NOMO-1 treated with DMSO at 0.1 percent for 48 hours (cell line): ENCODE data around the gene IFNA14.
"Not testable (repeated sequence)": the region's sequence is repeated elsewhere in the genome, so short reads cannot be mapped to it uniquely, and the experiment has no call there.

Experiments used
- DNase-seq: peaks from one replicate; lab custom pipeline; 2025; ENCODE audit not compliant: unreplicated experiment; lab: John Stamatoyannopoulos, UW

Gene IFNA14

DNA sequence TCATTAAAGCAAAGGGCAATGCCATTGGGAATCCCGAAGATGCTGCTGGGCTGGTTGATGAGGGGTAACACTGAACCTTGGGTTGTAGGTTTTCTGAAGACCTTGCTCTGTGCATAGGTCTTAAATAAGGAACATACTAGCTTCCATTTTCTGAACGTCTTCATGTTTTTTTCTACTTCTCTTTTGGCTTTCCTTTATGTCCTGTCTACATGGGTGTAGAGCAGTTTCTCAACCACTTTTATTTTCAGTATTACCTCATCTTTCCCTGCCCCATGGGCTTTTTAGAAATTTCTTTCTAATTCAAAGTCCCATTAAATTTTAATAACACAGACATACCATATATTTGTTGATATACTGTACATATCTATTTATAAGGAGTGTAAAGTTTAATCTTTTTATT, at the start of gene IFNA14:
IFNA14 (minus strand) TSS at position 95 of the 400 bp plus-strand sequence; CDS start at position 25, 70 bp downstream.
- no peak for DNase-seq

DNA sequence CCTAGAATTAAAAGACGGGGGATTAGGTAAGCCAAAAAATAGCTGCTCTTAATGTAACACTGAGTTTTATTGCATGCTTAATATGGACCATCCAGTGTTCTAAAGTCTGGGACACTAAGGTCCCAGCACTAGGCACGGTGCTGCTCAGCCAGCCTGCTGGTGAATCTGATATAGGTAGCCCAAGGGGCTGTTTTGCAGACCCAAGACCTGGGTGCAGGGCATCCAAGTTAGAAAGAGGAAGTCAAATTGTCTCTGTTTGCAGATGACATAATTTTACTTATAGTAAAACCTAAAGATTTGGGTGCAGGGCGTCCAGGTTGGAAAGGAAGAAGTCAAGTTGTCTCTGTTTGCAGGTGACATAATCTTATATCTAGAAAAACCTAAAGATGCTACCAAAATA, 47.5 kb upstream of the IFNA14 start:
- DNase-seq: no peak

DNA sequence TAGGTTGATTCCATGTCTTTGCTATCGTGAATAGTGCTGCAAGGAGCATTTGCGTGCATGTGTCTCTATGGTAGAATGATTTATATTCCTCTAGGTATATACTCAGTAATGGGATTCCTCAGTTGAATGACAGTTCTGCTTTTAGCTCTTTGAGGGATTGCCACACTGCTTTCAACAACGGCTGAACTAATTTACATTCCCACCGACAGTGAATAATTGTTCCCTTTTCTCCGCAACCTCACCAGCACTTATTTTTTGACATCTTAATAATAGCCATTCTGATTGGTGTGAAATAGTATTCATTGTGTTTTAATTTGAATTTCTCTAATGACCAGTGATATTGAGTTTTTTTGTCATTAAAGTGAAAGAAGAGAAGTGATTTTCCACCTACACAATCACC, 46.9 kb upstream of the IFNA14 start:
- no peak for DNase-seq

DNA sequence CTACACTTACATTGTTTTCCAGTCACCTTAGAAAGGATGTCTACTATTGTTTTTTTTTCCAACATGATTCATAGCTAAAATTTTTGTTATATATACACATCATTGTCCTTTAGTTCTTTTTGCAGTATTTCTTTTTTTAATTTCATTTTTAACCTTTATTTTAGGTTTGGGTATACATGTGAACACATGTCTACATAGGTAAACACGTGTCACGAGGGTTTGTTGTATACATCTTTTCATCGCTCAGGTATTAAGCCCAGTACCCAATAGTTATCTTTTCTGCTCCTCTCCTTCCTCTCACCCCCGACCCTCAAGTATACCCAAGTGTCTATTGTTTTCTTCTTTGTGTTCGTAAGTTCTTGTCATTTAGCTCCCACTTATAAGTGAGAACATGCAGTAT, 46.3 kb upstream of the IFNA14 start:
- no peak for DNase-seq

DNA sequence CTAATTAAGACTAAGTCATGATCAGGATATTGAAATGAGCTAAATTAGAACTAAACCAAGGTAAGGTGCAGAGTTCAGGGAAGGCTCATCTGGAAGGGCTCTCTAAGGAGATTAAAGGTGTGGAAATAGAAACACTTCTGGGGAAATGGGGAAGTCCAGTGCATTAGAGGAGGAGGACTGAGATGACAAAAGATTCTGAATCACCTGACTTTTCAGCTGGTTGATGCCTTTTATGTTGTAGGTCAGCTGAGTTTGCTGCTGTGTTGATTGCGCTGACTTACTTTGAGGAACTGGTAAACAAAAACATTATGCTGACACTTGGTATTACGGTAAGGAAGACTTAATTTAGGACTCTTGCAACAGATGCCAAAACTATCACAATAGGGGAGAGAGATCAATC, 41.5 kb upstream of the IFNA14 start:
- DNase-seq: no peak

DNA sequence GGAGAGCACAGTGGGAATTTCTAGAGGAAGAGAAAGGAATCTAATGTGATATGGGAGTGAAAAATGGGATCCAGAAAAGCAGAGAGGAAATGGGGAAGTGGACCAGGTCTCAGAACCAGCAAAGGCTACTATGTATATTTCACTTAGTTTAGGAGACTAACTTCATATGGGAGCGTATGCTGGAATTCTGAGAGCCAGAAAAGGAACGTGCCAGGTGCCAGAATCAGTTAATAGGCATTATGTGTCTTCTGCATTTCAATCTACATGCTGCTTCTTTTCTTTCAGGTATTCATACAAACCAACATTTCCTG, 28.5 kb upstream of the IFNA14 start:
- DNase-seq: no peak

DNA sequence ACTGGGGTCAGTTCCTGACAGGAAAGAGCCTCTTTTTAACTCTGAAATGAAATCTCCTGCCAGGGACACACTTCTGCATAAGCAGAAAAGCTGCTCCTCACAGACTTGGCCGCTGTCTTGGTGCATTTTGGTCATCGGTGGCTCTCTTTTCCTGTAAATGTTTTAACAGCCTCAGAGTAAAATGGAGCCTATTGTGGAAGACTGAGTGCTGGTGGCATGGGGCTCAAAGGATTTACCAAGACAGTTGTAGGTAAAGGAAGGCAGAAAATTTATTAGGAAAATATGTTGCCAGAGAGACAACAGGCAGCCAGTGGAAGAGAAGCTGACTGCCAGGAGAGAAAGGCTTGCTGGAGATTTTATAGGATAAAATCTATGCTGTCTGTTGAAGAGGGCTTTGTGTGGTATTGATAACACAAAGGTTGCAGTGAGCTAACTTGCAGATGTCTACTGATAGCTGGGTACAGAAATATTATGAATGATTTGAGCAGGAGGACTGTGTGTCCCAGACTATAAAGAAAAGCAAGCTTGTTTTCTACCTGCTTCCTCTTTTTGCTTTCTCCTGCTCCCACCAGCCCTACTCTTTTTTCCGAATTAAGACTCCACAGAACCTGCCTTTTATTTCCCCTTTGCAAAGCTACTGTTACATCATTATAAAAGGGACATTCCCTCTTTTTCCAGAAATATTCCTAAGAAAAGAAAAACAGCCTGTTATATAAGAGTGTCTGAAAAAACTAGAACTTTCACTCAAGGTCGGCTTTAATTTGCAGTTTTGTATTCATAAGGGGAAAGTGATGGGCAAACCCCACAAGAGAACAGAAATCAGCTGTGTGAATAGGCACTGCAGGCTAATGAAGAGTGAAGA, 27.9 kb upstream of the IFNA14 start:
- no peak for DNase-seq

DNA sequence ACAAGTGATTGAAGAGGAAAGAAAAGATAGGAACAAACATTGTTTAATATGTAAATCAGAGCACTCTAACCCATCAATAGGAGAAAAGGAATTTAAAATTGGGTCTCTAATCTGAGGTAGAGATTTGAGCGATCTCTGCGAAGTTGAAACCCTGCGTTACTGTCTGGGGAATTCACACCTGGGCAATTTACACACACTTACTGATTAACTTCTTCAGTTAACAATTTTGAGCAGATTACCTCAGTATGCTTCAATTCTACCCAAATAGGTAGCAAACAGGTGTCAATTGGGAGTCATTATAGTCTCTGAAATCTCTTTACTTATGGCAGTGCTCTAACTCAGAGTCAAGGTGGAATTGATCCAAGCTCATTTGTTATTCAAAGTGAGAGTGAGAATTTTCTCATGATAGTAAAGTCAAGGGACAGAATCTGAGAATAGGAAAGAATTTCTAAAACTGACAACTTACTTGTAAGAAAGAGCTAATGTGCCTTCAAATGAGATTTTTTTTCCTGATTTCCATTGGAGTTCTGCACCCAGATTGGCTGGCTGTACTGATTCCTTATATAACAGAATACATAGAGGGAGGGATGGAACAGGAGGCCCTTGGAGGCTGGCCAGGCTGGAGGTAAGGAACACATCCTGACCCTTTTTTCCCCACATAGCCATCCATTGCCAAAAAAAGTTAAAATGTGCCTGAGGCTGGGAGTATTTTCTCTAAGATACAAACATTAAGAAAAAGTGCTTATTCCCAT, 27.1 kb upstream of the IFNA14 start:
- DNase-seq: no peak

DNA sequence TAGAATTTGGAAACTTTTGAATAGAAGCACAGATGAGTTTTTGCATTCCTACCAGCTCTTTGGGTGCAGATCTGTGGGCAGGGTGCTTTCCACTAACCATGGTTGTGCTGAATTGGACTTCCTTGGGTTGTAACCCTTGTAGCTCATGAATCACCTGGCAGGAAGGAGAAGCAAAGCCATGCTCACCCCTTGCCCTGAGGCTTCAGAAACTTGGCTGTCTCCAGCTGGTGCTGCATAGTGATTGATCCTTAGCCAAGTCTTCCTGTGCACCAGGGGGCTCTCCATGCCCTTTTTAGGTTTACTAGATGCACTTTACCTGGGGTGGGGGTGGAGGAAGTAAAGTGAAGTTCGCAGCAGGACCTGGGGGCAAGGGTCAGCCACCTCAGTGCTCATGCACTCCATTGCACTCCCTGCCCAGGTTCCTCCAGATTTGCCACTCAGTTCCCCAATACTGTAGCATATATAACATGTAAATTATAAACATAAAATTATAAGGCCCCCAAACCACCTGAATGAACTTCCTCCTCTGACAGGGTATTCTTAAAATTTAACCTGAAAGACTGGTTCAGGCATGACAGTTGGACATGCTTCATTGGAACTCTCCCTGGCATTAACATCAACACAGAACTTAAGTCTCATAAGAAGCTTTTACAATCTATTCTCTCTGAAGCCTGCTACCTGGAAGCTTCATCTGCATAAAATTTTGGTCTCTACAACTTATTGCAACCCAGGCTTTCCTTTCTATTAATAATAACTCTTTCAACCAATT, 25.8 kb upstream of the IFNA14 start:
- DNase-seq: no peak

DNA sequence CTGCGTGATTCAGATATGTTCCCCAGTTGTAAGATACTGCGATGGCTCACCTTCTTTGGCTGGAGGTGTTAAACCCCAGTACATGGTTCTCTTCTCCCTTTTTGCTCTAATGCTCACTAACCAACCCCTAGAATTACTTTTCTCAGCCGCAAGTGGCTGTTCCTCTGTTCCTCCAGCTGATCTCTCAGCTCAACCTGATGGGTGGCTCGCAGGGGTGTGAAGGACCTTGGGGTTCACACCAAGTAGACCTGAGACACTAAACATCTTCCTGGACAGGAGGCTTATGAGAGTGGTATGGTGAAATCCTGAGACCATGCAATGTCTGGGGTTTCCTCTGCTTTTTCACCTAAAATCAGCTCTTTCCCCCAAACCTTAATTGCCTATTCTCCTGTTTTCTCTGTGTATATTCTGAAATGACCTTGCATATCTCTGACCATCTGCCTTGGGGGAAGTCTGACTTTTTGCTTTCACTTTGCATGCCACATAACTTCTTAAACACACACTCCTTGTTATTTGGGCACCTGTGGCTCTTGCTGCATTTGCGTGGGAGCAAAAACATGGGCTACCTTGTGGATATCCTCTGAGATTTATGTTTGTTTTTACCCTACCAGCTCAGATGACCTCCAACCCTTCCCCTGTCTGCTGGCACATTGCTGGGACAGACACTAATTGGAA, 15.9 kb upstream of the IFNA14 start:
- DNase-seq: no peak

DNA sequence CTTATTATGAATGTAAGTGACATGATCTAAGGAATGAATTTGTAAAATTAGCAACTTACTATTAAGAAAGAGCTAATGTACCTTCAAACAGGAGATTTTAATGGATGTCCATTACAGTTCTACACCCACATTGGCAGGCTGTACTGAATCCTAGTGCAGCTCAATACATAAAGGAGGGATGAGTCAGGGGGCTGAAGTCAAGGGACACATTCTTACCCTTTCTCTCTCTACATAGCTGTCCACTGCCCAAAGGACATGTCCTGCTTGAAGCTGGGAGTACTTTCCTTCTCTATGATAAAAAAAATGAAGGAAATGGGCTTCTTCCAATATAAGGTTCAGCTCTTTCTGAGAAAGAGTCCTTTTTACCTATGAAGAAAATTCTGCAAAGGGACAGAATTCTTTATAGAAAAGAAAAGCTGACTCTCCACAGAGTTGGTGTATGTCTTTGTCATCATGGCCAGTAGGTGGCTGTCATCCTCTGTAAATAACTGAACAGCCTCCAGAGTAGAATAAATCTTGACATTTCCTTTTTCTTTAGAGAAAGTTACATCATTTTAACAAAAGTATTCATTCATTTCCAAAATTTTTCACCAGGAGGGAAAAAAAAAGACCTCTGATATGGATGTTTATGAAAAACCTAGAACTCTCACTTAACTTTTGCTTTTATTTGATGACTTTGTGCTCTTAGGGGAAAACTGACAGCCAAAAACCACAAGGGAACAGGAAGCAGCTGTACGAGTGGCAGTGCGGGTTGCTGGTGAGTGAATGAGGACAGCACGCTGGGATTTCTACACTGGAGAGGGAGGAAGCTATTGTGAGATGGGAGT, 13.1 kb upstream of the IFNA14 start:
- DNase-seq: no peak

DNA sequence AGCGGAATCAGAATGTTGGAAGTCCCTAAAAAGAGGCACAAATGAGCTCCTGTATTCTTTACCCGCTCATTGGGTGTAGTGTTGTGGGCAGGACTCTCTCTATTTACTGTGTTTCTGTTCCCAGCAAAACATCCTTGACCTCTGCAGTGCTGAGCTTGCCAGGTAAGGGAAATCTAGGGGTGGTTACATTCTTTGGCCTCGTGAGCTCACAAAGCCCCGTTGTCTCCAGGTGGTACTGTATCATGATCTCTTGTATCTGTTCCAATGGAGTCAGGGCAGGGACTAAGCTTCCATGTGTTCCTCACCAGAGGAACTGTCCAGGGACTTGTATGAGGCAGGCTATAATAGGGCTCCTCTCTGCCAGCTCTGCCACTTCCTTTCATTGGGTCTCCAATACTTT, 11.8 kb upstream of the IFNA14 start:
- no peak for DNase-seq

DNA sequence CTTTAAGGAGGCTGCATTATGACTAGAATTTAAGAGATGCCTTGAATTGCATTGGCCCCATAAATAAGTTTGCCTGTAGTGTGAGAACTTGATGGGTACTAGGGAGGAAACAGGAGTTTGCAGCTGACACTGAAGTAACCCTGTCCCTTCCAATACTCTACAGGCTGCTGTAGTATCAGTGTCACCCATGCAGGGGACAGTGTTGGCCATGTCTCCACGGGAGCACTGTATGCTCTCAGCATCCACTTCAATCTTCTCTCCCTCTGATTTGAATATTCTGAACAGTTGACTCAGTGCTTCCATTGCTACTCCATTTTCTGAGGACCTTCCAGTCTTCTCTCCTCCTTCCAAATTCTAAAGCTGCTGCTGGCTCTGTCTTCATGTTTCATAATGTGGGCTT, 11.4 kb upstream of the IFNA14 start:
- no peak for DNase-seq

DNA sequence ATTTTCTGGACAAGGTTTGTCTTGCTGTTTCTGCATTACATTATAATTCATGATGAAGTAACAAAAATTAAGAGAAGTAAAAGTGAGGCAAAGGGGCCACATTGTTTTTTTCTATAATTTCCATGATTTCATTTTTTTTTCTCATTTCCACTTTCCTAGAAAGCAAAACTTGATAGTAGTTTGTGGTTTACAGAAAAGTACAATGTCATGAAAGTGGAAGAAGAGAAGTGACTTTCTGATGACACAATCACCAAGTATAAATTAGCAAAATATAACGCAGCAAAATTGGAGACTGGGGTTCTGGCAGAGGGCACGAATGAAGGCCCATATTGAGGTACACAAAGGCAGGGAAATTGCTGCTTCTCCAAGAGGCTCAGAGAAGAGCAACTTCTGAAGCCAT, 5.0 kb upstream of the IFNA14 start:
- DNase-seq: no peak

DNA sequence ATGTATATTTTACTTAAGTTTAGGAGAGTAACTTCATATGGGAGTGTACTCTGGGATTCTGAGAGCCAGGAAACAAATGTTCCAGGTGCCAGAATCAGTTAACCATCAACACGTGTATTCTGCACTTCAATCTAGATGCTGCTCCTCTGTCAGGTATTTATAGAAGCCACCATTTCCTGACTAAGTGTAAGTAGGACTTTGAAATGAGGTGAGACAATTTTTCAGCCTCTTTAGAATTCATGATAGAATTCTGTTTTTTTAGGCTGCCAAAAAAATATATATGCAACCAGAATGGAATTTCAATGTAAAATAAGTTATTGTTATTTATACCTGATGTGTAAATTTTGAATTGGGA, 3.5 kb downstream of the IFNA14 start:
- not testable (repeated sequence) for DNase-seq

DNA sequence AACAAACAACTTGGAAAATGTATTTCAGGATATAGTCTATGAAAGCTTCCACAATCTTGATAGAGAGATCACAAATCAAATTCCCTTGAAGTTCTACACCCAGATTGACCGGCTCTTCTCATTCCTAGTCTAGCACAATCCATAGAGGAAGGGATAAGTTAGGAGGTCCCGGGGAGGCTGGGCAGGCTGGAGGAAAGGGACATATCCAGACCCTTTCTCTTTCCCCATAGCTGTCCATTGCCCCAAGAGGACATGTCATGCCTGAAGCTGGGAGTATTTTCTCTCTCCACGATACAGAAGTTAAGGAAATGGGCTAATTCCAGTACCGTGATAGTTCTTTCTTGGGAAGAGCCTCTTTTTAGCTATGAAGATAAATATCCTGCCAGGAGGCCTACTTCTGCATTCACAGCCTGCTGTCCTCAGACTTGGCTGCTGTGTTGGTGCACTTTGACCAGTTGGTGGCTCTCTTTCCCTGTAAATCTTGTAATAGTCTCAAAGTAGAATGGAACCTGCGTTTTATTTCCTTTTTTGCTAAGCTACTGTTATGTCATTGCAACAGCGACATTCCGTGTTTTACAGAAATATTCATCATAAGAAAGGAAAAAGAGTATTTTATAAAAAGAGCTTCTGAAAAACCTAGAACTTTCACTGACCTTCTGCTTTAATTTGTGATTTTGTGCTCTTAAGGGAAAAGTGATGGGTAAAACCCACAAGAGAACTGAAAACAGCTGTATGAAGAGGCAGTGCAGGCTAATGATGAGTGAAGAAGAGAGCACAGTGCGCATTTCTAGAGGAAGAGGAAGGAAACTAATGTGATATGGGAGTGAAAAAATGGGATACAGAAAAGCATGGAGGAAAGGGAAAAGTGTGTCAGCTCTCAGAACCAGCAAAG, 4.1 kb downstream of the IFNA14 start:
- DNase-seq: not testable (repeated sequence)

DNA sequence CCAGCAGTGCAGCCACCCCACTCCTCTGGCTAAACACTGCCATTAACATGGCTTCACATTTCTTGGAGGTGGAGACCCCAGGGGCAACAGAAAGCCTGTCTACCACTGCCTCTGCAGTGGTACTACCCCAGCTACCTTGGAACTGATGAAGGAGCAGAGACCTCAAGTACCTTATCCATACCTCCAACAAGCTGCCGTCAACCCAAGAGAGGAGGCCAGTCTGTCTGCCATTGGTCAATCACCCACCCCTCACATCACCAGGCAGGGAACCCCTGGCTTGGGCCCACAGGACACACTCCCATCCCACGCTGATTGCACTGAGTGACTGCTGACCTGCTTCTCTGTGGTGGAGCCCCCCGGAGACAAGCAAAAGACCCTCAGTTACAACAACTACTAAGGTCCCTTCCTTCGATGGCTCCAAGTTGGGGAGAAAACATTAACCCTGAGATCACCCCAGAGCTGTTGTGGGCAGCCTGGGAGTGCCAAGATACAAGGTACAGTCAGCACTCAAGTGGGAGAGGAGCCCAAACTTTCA, 5.6 kb downstream of the IFNA14 start:
- no peak for DNase-seq

DNA sequence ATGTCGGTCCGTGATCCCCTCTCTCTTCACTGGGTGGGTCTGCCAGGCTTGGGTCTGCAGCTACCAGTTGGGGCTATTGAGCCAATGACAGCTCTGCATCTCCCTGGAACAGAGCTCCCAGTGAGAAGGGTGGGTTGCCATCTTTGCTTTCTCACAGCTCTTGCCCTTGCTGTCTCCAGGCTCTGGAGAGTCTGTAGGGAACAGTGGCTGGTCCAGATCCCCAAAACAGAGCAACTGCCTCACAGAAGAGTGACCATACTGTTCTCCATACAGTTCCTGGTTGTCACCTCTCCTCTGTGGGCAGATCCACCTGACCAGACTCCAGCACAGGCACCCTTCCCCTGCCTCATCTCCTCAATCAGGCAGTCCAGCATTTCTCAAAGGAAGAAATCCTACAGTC, 6.5 kb downstream of the IFNA14 start:
- no peak for DNase-seq

DNA sequence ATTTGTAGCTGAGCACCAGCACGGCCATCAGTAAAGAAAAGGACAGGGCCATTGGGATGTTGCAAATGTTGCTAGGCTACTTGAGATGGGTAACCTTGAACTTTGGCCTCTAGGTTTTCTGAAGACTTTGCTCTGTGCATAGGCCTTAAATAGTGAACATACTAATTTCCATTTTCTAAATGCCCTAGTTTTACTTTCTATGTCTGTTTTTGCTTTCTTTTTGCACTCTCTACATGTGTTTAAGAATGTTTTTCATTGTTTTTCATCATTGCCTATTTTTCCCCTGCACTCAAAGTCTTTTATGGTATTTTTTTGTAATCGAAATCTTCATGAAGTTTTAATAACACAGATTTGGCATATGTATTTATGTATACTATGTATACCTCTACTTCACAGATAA, 11.7 kb downstream of the IFNA14 start, which contains the start of gene IFNA17:
IFNA17 (minus strand) TSS at position 101 of the 400 bp plus-strand sequence; CDS start at position 52, 49 bp downstream.
- DNase-seq: no peak
